Activated naive CD8-positive, alpha-beta T cell treated with anti-CD3 and anti-CD28 coated beads, Interleukin-2, amount 50 U/mL, for 16 hours (primary cell): ENCODE results near the gene MOSPD2.

Source experiments
- DNase-seq: peaks from one replicate; pipeline ENCODE4 v3.0.0-alpha.2; 2020; ENCODE audit warnings: low read depth, low spot score

The MOSPD2 gene

GRCh38 chrX:14915596-14915995, 42.4 kb downstream of the MOSPD2 start:
- no peak for DNase-seq

GRCh38 chrX:14916017-14916674, 42.9 kb downstream of the MOSPD2 start:
- DNase-seq: no peak

- no peak for DNase-seq
Measured at GRCh38 chrX:14919407-14919806, 46.2 kb downstream of the MOSPD2 start.

- no peak for DNase-seq
Measured at GRCh38 chrX:14920196-14920595, 47.0 kb downstream of the MOSPD2 start.

GRCh38 chrX:14922437-14922836, 49.2 kb downstream of the MOSPD2 start:
- no peak for DNase-seq

GRCh38 chrX:14923761-14924160, 50.5 kb downstream of the MOSPD2 start:
- no peak for DNase-seq

GRCh38 chrX:14926471-14926870, 53.2 kb downstream of the MOSPD2 start:
- no peak for DNase-seq

GRCh38 chrX:14927401-14927800, 54.2 kb downstream of the MOSPD2 start:
- no peak for DNase-seq

- DNase-seq: no peak
Measured at GRCh38 chrX:14930663-14931062, 57.4 kb downstream of the MOSPD2 start.

GRCh38 chrX:14932136-14932535, 58.9 kb downstream of the MOSPD2 start:
- DNase-seq: no peak

- DNase-seq: no peak
Measured at GRCh38 chrX:14934423-14934822, 61.2 kb downstream of the MOSPD2 start.

GRCh38 chrX:14936561-14936960, 63.3 kb downstream of the MOSPD2 start:
- no peak for DNase-seq

- no peak for DNase-seq
Measured at GRCh38 chrX:14939644-14940043, 66.4 kb downstream of the MOSPD2 start.

- no peak for DNase-seq
Measured at GRCh38 chrX:14941301-14941700, 68.1 kb downstream of the MOSPD2 start.

GRCh38 chrX:14942341-14942740, 69.1 kb downstream of the MOSPD2 start:
- DNase-seq: no peak

- DNase-seq: no peak
Measured at GRCh38 chrX:14943962-14944361, 70.7 kb downstream of the MOSPD2 start.

- no peak for DNase-seq
Measured at GRCh38 chrX:14946606-14947155, 73.5 kb downstream of the MOSPD2 start.

- no peak for DNase-seq
Measured at GRCh38 chrX:14948691-14949090, 75.5 kb downstream of the MOSPD2 start.

GRCh38 chrX:14956813-14957582, 83.8 kb downstream of the MOSPD2 start:
- DNase-seq: no peak

GRCh38 chrX:14963447-14964236, 90.4 kb downstream of the MOSPD2 start:
- DNase-seq: no peak

GRCh38 chrX:14964500-14964899, 91.3 kb downstream of the MOSPD2 start:
- no peak for DNase-seq
